HEK293T (cell line): ENCODE results near the gene CELF2.

Experiments used
- CTCF ChIA-PET: fragments of 350-600 bp; formaldehyde crosslinking; extraction: SDS; loops from one replicate; lab custom pipeline; 2021; ENCODE audit warnings: antibody characterized with exemption, inconsistent platforms; lab: Yijun Ruan, JAX
- POLR2A ChIA-PET: fragments of 350-600 bp; formaldehyde crosslinking; extraction: SDS; loops from one replicate; lab custom pipeline; 2020; ENCODE audit warnings: antibody characterized with exemption, inconsistent platforms; lab: Yijun Ruan, JAX
- DNase-seq: peaks from one replicate; pipeline ENCODE4 v3.0.0; 2012; ENCODE audit warnings: mixed read lengths; ENCODE audit errors: extremely low spot score
- ARNT ChIP-seq: fragments of 450-650 bp; IDR thresholded peaks from 2 replicates; pipeline ENCODE4 v1.6.1; 2017; ENCODE audit warnings: mild to moderate bottlenecking
- BHLHE40 ChIP-seq: fragments of 450-650 bp; IDR thresholded peaks from 2 replicates; pipeline ENCODE4 v1.6.1; 2016; ENCODE audit warnings: mild to moderate bottlenecking, moderate library complexity, borderline replicate concordance
- CTBP1 ChIP-seq: fragments of 450-650 bp; IDR thresholded peaks from 2 replicates; pipeline ENCODE4 v1.6.1; 2016; ENCODE audit warnings: borderline replicate concordance
- ELF4 ChIP-seq: fragments of 450-650 bp; IDR thresholded peaks from 2 replicates; pipeline ENCODE4 v1.6.1; 2017; ENCODE audit warnings: antibody characterized with exemption
- FOXA1 ChIP-seq: fragments of 450-650 bp; IDR thresholded peaks from 2 replicates; pipeline ENCODE4 v1.6.1; 2016; ENCODE audit warnings: mild to moderate bottlenecking
- FOXK2 ChIP-seq: fragments of 450-650 bp; IDR thresholded peaks from 2 replicates; pipeline ENCODE4 v1.6.1; 2016; ENCODE audit warnings: mild to moderate bottlenecking
- FOXM1 ChIP-seq: fragments of 450-650 bp; IDR thresholded peaks from 2 replicates; pipeline ENCODE4 v1.6.1; 2017; ENCODE audit warnings: mild to moderate bottlenecking, borderline replicate concordance
- HDGF ChIP-seq: fragments of 450-650 bp; IDR thresholded peaks from 2 replicates; pipeline ENCODE4 v1.6.1; 2017; ENCODE audit warnings: antibody characterized with exemption, borderline replicate concordance
- L3MBTL2 ChIP-seq: fragments of 450-650 bp; conservative IDR thresholded peaks from 2 replicates; pipeline ENCODE4 v1.6.1; 2016; ENCODE audit warnings: mild to moderate bottlenecking
- LEF1 ChIP-seq: fragments of 450-650 bp; IDR thresholded peaks from 2 replicates; pipeline ENCODE4 v1.6.1; 2017; ENCODE audit warnings: mild to moderate bottlenecking, borderline replicate concordance
- NFRKB ChIP-seq: fragments of 450-650 bp; IDR thresholded peaks from 2 replicates; pipeline ENCODE4 v1.6.1; 2016; ENCODE audit warnings: mild to moderate bottlenecking, moderate library complexity
- SP1 ChIP-seq: fragments of 450-650 bp; IDR thresholded peaks from 2 replicates; pipeline ENCODE4 v1.6.1; 2017
- SUZ12 ChIP-seq: fragments of 450-650 bp; IDR thresholded peaks from 2 replicates; pipeline ENCODE4 v1.6.1; 2016; ENCODE audit warnings: mild to moderate bottlenecking
- TARDBP ChIP-seq: fragments of 450-650 bp; IDR thresholded peaks from 2 replicates; pipeline ENCODE4 v1.6.1; 2016
- ZNF384 ChIP-seq: fragments of 450-650 bp; IDR thresholded peaks from 2 replicates; pipeline ENCODE4 v1.6.1; 2016
- TF ChIP-seq, protein P1 (sequence below): fragments of 450-650 bp; IDR thresholded peaks from 2 replicates; pipeline ENCODE4 v1.6.1; 2016

The CELF2 gene

DNA sequence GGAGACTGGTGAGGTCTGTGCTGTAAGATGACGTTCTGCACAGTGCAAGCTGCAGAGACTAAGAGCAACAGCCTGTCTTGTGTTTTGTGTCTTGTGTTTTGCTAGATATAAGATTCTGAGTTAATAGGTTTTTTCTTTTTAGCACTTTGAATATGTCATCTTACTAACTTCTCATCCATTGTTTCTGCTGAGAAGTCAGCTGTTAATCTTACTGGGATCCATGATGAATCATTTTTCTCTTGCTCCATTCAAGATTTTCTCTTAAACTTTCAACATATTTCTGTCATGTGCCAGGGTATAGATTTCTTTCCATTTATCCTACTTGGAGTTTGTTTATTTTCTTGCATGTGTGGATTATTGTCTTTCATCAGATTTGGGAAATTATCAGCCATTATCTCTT lies 290.3 kb downstream of the CELF2 start:
- ChIA-PET CTCF (no interaction called here), POLR2A (no interaction called here)
- DNase-seq = no peak
- TF ChIP-seq NFRKB (no peak), HDGF (no peak)
- TF ChIP-seq, protein P1, sequence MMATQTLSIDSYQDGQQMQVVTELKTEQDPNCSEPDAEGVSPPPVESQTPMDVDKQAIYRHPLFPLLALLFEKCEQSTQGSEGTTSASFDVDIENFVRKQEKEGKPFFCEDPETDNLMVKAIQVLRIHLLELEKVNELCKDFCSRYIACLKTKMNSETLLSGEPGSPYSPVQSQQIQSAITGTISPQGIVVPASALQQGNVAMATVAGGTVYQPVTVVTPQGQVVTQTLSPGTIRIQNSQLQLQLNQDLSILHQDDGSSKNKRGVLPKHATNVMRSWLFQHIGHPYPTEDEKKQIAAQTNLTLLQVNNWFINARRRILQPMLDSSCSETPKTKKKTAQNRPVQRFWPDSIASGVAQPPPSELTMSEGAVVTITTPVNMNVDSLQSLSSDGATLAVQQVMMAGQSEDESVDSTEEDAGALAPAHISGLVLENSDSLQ = no peak

DNA sequence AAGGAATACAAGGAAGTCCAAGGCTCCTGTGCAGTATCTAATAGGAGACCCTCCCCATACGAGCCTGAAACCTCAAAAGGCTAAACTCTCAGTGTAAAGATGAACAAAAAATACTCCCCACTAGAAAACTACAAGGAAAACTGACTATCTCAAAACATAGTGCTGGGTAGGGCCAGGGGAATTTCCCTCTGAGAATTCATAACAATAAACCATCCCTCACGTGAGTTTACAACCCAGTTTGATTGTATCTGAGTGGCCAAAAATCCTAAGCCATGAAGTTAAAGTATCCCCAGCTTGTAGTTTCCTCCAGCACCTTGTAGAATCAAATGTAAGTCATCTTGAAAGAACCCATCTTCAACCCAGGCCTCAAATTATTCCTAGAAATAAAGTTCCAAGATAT lies 293.4 kb downstream of the CELF2 start:
- ChIA-PET CTCF (no interaction called here), POLR2A (no interaction called here)
- TF ChIP-seq ARNT (no peak), SP1 (no peak), BHLHE40 (no peak)
- DNase-seq = no peak

DNA sequence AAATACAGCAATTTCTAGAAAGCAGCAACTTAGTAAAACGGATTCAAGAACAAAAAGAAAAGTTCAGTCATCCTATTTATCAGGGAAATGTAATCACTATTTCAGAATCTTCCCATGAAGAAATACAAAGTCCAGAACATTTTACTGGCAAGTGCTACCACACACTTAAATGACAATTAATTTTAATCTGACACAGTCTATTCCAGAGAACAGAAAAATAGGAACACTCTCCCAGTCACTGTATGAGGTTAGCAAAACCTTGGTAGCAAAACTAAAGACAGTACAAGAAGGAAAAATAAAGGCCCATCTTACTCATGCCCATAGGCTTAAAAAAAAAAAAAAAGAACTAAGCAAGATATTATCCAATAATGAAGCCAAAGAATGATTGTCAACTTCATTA lies 295.8 kb downstream of the CELF2 start:
- TF ChIP-seq ELF4 (no peak), BHLHE40 (no peak), ARNT (no peak), HDGF (no peak), TARDBP (no peak), CTBP1 (no peak), FOXA1 (no peak), SP1 (no peak), SUZ12 (no peak), FOXM1 (no peak), L3MBTL2 (no peak), LEF1 (no peak), FOXK2 (no peak)
- TF ChIP-seq, protein P1 = no peak
- ChIA-PET POLR2A (no interaction called here), CTCF (no interaction called here)
- DNase-seq = no peak

DNA sequence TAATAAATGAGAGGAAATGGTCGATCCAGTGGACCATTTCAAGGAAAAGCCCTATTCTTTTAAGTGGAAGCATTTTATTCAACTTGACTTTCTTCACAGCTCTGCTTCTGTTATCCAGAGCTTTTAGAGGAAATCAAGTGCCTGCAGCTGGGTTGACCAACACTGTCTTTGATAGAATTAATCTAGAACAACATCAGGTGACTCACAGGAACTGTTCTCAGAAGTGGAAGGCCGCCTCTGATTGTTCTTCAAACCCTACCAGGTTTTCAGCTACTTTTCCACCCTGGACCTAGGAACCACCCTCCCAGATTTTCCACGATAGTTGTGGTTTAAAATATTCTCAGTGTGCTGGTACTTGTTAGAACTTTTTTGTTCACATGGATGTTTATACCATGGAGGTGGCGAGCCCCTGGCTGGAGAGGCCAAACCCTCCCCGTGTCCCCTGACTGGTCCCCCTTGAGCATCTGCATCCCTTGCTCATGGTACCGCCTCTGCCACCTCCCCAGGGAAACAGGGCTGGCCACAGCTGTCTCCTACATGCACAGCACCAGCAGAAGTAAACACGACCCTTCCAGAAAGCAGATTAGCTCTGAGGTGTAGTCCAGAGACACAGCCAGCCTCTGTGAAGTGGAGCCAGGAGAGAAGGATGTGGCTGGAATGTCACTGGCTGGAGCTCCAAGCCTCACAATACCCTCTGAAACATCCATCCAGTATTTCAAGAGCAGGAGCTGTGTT lies 300.4 kb downstream of the CELF2 start:
- ChIA-PET POLR2A (no interaction called here), CTCF (no interaction called here)
- TF ChIP-seq FOXK2 (no peak), HDGF (no peak), ARNT (no peak), FOXM1 (no peak), FOXA1 (no peak), TARDBP (no peak), NFRKB (no peak), CTBP1 (no peak), BHLHE40 (no peak), ZNF384 (no peak), SUZ12 (no peak)
- DNase-seq = no peak

DNA sequence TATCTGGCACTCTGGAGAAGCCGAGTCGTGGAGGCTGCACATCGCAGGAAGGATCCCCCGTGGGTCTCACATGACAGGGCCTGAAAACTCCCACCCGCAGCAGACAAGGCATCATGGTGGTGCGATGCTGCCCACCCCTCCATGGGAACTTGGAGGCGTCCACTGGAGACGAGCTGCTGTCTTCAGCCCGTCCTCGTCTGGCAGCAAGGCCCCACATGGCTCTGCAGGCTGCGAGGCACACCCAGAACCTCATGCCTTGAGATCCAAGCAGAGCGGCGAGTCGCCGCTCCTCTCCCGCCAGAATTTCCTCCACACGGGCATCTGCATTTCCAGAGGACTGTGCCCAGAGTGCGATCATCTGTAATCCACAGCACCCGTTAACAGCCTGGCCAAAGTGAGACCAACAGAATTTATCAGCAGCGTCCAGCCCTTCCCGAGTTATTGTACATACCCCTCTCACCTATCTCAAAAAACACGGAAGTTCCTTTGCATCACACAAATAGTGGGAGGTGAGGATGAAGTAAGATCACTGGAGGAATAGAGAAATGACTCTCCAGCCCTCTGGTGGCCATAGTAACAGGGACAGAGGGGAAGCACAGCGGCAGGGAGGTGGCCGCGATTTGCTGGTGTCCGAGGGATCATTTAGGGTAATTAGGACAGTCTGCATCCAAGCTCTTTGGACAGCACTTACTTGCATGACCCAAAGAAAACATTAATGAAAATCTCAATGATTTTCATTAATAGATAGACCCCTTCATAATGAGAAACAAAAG lies 301.3 kb downstream of the CELF2 start:
- POLR2A ChIA-PET = no interaction called here
- TF ChIP-seq ZNF384 (no peak), BHLHE40 (no peak), LEF1 (no peak), ELF4 (no peak), FOXA1 (no peak)
- CTCF ChIA-PET = no interaction called here
- no peak for DNase-seq

DNA sequence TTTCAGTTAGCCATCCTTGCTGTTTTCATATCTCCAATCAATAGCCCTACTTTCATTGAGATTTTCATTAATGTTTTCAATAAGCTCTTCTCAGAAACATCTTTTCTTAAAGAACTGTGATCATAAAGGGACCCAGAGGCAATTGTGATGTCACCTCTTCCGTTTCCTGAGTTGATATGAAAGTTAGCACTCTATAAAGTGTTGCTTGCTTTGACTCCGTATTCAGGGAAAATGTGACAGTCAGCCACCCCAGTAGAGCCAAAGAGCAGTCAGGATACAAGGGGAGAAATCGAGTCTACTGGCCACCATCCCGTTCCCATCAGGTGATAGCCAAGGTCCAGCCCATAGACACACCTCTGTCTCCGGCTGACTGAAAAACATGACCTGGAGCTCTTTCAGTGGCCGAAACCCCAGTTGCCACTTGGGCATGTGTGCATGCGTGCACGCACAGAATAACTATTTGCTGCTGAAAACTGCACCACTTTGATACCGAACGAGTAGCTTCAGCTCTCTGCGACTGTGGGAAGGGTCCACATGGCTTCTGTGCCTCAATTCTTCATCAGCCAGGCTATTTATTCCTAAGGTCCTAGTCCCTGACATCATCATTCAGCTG lies 302.4 kb downstream of the CELF2 start:
- CTCF ChIA-PET = no interaction called here
- TF ChIP-seq CTBP1 (no peak), BHLHE40 (no peak), SP1 (no peak), ELF4 (no peak), LEF1 (no peak), L3MBTL2 (no peak), SUZ12 (no peak), HDGF (no peak), TARDBP (no peak), FOXM1 (no peak), NFRKB (no peak), FOXK2 (no peak), FOXA1 (no peak), ZNF384 (no peak), ARNT (no peak)
- TF ChIP-seq, protein P1 = no peak
- no peak for DNase-seq
- POLR2A ChIA-PET = no interaction called here
